SH-SY5Y (cell line): ENCODE measurements around the gene LCE1E.

Experiments used
- GATA2 ChIP-seq: IDR thresholded peaks from 2 replicates; pipeline ENCODE4 v1.6.1; 2011; ENCODE audit warnings: mild to moderate bottlenecking, low read depth, low read length
- GATA3 ChIP-seq: IDR thresholded peaks from 2 replicates; pipeline ENCODE4 v1.6.1; 2011; ENCODE audit warnings: low read depth, mild to moderate bottlenecking, low read length, moderate library complexity

LCE1E gene, protein sequence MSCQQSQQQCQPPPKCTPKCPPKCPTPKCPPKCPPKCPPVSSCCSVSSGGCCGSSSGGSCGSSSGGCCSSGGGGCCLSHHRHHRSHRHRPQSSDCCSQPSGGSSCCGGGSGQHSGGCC

DNA sequence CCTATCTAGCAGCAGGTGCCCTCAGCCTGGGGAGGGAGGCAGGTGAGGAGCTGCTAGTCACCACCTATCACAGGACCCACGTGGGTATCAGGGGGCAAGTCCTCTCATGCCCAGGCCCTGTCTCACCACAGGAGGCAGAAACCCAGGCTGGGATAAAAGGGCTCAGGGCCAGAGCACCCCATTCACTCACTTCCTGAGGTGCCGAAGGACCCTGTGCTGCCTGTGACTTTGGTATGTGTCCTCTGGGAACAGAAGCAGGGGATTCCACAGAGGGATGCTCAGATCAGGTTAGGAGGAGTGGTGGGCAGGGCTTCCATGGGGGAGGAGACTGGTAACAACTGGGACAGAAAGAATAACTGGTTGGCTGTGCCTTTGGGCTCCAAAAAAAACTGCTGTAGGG is at the start of gene LCE1E:
LCE1E (plus strand) TSS at position 181 of the 400 bp plus-strand sequence. CDS start 1,043 bp downstream, outside the sequence.
- no peak for TF ChIP-seq GATA3
- no peak for TF ChIP-seq GATA2

DNA sequence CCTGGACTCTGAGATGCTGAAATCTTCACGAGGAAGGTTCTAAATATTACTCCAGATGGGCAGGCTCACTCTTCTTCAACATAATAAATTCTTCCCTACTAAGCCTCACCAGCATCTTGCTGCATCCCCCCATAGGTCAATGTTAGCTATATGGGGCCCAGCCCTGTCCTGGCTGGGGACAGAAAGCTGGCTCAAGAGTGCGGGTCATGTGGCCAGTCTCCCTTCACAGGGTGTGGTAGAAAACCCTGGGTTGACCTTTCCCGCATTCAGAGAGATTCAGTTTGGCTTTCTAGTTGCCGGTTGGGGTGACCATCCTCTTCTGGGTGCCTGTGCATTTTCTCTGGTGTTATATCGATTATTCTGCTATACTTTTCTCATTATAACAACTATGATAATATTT is 48.1 kb upstream of the LCE1E start:
- TF ChIP-seq GATA3 = no peak
- TF ChIP-seq GATA2 = no peak

DNA sequence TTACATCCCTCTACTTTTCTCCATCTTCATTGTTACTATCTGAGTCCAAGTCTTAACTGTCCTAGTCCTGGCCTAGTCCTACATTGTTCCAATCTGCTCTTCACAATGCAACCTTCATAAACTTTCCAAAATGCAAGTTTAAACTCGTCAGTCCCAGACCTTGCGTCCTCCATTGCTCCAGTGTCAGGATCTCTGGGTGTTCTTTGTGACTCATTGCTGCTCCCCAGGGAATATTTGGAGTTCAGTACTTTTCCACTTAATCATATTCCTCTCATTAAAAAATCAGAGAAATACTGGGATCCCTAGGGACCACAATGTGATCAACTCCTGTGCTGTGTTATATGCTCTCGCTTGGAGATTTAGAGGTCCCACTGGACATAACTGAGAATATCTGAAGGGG is 46.2 kb upstream of the LCE1E start:
- TF ChIP-seq GATA2 (no peak), GATA3 (no peak)

DNA sequence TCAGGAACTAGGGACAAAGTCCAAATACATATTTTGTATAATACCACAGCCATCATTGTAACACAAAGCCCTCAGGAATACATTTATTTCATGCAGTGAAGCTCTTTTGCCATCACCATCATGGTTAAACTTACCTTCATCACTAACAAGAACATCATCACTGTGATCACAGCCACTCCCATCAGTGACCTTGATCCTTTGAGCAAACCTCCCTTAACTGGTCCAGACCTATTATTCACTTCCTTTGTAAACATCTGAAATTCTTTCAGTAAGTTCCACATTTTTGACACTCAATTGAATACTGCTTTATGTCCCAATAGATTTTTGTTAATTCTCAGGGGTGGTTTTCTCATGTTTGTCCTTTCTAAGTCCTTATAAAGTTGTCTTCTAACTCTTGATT is 44.4 kb upstream of the LCE1E start:
- TF ChIP-seq GATA2 = no peak

DNA sequence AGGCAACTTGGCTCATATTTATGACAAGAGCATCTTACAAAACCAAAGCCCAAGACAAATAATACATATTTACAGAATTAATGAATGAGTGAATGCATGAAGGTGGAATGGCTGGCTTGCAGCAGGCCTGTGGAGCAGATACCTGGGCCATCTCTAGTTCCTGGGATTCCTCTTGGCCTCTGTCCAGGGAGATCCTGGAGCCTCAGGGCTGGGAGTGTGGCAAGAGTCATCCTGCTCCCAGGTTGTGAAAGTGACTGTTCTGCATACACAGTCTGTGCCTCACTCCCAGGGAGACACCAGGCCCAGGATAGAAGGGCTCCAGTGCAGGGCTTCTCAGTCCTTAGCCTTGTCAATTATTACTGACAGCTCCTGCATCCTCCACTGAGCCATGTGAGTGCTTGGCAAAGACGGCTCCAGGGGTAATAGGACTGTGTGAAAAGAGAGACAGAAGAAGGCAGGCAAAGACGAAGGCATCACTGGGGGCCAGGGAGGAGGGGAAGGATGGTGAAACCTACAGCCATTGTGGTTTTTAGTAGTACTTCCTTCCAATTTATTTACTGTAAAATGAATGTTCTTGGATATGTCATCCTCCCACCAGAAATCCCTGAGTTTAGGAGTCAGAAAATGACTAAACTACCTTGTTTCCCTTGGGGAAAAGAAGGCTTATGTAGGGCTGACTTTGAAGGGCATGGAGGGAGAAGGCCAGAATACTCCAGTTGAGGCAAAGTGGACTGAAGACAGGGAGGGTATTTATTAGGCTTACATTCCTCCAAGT is 42.5 kb upstream of the LCE1E start:
- TF ChIP-seq GATA3 (no peak), GATA2 (no peak)

DNA sequence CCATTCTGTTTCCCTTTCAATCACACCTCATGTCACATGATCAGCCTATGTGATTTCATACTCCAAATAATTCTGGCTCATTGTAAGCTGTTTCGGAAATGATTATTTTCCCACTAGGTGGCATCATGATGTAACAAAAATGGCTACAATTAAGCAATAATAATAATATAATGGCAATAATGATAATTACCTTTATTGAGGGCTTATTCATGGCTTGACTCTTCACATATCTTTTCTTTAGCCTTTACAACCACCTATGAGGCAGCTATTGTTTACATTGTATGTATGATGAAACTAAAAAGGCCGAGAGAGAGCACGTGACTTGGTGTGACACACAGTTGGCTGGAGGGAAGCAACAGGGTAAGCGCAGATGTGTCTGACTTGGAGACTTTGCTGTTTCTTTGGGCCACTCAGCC is 40.8 kb upstream of the LCE1E start:
- no peak for TF ChIP-seq GATA3
- no peak for TF ChIP-seq GATA2

DNA sequence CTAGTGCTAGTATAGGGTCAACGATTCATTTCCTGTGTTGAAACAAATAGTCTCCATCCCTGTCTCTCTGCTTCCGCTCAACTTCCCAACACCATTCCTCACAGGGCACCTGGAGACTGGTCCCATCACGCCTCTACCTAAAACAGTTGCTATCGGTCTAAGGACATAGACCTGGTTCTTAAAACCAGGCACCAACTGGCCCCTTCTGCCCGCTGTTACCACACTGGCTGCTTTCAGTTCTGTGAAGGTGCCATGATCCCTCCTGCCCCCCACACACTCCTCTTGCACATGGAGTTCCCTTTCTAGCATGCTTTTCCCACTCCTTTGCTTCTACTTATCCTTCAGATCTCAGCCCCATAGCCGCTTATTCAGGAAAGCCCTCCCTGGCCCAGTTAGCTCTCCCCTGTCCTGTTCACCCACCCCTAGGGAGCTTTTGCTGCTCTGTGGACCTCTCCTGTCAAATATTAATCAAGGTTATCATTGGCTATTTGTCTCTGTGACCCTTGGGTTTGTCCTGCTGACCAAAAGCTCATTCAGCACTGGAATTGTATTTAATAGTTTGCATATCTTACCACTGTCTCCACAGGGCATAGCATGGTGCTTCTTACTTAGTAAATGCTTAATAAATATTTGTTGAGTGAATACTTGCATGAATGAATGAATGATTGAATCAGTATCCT is 40.2 kb upstream of the LCE1E start:
- TF ChIP-seq GATA2 (no peak), GATA3 (no peak)

DNA sequence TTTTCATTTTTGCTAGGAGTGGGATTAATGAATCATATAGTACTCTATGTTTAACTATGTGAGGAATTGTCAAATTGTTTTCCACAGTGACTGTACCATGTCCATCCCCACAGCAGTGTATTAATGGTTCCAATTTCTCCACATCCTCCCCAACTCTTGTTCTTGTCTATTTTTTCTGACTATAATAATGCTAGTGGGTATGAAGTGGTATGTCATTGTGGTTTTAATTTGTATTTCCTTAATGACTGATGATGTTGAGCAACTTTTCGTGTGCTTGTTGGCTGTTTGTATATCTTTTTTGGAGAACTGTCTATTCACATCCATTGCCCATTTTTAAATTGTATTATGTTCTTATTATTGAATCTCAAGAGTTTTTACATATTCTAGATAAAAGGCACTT is 38.2 kb upstream of the LCE1E start:
- TF ChIP-seq GATA2 = no peak
- TF ChIP-seq GATA3 = no peak

DNA sequence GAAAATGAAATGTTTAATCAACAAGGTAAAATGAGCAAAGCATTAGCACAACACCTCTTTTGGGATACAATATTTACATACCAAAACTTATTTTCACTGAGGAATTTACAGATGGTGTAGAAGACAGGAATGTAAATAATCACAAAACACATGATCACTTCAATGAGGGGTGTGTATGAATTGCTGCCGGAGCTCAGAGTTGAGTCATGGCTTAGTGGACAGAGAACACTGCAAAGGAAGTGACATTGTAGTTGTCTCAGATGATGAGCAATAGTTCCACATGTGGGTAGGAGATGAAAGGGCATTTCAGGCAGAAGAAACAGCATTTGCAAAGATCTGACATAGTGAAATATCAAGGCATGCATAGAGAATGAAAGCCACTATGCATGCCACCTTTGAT is 33.8 kb upstream of the LCE1E start:
- no peak for TF ChIP-seq GATA2
- TF ChIP-seq GATA3 = no peak

DNA sequence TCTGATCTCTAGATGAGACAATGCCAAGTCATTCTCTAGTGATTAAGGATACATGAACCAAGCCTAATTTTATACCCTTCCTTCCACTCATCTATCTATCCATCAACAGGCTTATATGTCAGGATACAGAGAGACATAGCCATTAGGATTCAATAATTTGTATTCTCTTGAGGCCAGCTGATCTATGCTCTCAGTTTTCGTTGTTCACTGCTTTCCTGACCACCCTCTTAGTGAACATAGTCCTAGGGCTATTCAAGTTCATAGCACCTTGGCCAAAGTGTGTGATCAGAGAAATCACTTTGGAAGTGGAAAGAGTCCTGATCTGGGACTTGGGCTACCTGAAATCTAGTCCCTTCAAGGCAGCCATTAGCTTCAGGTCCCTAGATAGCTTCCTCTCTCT is 32.5 kb upstream of the LCE1E start:
- TF ChIP-seq GATA3 (no peak), GATA2 (no peak)

DNA sequence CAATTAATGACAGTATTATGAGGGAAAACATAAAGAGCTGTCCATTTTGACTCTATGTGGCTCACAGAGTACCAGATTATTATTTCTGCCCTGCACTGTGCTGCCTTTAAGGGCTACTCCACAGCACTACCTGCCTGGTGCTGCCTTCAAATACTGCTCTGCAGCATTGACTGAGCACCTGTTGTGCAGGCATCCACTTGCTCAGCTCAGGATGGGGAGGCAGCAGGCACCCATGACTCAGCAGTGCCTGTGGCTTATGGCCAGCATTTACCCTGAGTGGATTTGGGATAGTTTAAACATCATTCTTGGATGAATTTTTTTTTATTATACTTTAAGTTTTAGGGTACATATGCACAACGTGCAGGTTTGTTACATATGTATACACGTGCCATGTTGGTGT is 29.2 kb upstream of the LCE1E start:
- no peak for TF ChIP-seq GATA2
- TF ChIP-seq GATA3 = no peak

DNA sequence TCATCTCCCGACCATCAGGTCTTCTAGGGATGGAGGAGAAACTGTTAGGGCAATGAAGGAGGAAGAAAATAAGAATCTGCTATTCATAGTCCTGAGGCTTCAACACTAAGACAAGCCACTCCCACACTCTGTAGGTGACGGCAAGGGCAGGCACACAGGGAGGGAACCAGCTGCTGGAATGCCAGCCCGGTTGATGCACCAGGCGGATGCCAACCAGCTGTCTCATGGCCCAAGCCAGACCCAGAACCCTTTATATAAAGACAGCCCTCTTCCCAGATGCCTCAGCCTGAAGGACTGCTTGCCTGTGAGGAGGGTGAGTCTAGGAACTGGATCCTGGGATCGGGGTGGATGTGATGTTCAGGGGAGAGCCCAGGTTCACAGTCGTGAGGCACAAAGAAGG is 28.3 kb upstream of the LCE1E start, which contains the start of gene KPRP:
KPRP (plus strand) TSS at position 279 of the 400 bp plus-strand sequence. CDS start 1,564 bp downstream, outside the sequence.
- TF ChIP-seq GATA2 (no peak), GATA3 (no peak)

DNA sequence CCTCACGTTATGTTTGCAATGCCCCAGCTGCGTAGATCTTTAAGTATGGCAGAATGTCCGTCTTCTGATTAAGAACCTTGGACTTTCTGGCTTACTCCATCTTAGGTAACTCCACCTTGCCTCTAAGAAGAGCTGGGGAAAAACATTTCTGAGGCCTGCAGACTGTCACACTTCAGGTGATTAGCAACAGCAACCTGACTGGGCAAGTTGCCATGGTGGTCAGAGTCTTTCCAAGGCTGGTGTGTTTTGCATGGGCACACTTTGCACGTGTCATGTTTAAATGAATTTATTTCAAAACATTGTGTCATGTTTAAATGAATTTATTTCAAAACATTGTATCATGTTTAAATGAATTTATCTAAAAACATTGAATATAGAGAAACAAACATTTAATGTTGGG is 27.4 kb upstream of the LCE1E start:
- TF ChIP-seq GATA2 (no peak), GATA3 (no peak)

DNA sequence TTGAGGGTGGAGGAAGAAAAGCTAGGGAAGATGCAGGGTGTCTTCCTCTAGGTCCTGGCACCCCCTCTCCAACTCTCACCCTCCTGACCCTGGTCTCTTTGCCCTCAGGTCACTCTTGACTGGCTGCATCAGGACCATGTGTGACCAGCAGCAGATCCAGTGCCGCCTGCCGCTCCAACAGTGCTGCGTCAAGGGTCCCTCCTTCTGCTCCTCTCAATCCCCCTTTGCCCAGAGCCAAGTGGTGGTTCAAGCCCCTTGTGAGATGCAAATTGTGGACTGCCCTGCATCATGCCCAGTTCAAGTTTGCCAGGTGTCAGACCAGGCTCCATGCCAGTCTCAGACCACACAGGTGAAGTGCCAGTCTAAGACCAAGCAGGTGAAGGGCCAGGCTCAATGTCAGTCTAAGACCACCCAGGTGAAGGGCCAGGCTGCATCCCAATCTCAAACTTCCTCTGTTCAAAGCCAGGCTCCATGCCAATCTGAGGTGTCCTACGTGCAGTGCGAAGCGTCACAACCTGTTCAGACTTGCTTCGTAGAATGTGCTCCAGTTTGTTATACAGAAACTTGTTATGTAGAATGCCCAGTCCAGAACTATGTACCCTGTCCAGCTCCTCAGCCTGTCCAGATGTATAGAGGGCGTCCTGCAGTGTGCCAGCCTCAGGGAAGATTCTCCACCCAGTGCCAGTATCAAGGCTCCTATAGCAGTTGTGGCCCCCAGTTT is 26.4 kb upstream of the LCE1E start:
- TF ChIP-seq GATA3 (no peak), GATA2 (no peak)
